ENCODE data around the gene GPR153. TPM values are rescaled to one million over a fixed set of nuclear protein-coding genes. Genes with fewer than 3 reads are reported as not detected.

Gene GPR153
- total RNA-seq, 3 donors from 2014 or later = 20.2 to 28.3 (median 20.4) TPM

DNA sequence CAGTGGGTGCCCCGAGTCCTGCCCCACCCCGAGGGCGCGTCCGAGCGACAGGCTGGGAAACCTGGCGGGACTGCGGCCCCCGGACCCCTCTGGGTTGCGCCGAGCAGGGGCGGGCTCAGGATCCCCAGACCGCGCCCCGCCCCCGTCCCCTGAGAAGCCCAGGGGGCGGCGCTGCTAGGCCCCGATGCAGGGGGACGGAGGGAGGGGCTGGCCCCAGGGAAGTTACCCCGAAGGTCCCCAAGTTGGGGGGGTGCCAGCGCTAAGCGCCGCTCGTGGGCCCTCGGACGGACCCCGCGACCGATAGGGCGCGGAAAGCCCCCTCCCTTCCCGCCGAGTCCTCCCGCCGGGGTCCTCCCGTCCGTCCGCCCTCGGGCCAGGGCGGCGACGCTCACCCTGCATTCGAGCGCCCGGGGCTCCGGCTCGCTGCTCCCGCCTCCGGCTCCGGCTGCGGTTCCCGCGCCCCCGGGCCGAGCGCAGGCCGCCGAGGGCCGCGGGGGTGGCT, 414 bp downstream of the GPR153 start:
- TF ChIP-seq, protein P1, sequence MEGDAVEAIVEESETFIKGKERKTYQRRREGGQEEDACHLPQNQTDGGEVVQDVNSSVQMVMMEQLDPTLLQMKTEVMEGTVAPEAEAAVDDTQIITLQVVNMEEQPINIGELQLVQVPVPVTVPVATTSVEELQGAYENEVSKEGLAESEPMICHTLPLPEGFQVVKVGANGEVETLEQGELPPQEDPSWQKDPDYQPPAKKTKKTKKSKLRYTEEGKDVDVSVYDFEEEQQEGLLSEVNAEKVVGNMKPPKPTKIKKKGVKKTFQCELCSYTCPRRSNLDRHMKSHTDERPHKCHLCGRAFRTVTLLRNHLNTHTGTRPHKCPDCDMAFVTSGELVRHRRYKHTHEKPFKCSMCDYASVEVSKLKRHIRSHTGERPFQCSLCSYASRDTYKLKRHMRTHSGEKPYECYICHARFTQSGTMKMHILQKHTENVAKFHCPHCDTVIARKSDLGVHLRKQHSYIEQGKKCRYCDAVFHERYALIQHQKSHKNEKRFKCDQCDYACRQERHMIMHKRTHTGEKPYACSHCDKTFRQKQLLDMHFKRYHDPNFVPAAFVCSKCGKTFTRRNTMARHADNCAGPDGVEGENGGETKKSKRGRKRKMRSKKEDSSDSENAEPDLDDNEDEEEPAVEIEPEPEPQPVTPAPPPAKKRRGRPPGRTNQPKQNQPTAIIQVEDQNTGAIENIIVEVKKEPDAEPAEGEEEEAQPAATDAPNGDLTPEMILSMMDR (IDR thresholded peaks at IDR 0.05) = no peak
- Histone ChIP-seq H3K4me3 (peak overlapping the region; percentile 32), H3K36me3 (ENCODE audit: low read depth) (no peaks in the 10 kb centered on the region), H3K9me3 (no peaks in the 10 kb centered on the region), H3K4me1 (ENCODE audit: low read depth) (peaks cover 16% of the 10 kb centered on the region)
- ATAC-seq (peak; percentile 7), DNase-seq (peak in 1 of 3 donors; percentile 33)
- intact Hi-C loops (cut with DNase I, micrococcal nuclease) = no loop called here

DNA sequence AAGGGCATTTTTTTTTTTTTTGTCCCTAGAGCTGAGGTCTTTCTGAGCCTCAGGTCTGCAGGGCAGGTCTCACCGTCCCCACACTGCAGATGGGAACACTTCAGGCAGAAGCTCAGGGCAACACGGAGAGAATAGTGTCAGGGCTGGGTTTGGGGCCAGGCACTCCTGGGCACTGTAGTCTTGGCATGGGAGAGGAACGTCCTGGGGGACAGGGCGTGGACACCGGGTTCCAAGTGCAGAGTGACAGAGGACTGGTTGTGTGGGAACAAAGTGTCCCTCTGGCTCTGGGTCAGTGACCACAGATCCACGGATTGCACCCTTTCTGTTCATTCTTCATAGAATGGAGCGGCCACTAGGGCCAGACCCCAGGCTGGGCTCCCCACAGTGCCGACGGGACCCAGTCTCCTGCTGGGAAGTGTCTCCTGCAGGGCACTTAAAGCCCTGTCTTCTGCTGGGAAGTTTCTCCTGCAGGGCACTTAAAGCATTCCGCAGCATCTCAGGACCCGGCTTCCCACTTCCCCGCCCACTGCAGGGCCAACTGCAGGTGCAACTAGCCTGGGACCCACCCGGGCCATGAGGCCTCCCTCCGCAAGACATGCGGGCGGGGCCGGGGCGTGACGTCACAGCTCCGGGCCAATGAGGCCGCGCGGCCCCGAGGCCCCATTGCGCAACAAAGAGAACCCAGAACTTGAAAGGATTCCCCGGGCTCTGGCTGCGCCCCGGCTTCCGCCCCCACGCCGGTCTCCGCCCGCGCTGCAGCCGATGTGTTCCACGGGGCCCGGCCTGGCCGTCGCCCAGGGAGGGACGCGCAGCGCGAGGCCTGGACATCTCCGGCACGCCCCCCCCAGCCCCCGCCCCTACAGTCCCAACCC, 1.2 kb downstream of the GPR153 start:
- Histone ChIP-seq H3K4me3 (peak overlapping the region; percentile 32), H3K36me3 (ENCODE audit: low read depth) (no peaks in the 10 kb centered on the region), H3K4me1 (ENCODE audit: low read depth) (peaks cover 16% of the 10 kb centered on the region), H3K9me3 (no peaks in the 10 kb centered on the region)
- intact Hi-C loops (cut with DNase I, micrococcal nuclease) = no loop called here
- ATAC-seq (peak; percentile 75), DNase-seq (peak; percentile 87 to 88 (median 87))
- TF ChIP-seq, protein P1 (IDR thresholded peaks at IDR 0.05) = no peak

DNA sequence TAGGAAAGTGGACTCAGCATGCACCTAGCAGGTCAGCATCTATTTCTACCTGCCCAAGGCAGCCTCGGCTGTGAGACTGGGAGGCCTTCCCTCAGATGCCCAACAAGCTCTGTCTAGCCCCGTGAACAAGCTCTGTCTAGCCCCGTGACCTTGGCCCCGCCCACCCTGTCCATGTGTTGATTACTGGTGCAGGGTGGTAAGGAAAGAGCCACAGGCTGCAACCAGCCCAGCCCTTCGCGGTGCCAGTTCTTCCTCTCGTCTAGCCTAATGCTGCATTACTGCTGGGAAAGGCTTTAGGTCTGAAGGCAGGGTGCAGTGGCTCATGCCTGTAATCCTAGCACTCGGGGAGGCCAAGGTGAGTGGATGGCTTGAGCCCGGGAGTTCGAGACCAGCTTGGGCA, 2.2 kb downstream of the GPR153 start:
- DNase-seq = peak in 2 of 3 donors; percentile 66 to 70
- ATAC-seq = peak; percentile 19
- Histone ChIP-seq H3K4me3 (no peak overlapping the region), H3K4me1 (ENCODE audit: low read depth) (peaks cover 16% of the 10 kb centered on the region), H3K9me3 (no peaks in the 10 kb centered on the region), H3K36me3 (ENCODE audit: low read depth) (no peaks in the 10 kb centered on the region)
- intact Hi-C loops (cut with DNase I, micrococcal nuclease) = no loop called here
- TF ChIP-seq, protein P1 (IDR thresholded peaks at IDR 0.05) = no peak

DNA sequence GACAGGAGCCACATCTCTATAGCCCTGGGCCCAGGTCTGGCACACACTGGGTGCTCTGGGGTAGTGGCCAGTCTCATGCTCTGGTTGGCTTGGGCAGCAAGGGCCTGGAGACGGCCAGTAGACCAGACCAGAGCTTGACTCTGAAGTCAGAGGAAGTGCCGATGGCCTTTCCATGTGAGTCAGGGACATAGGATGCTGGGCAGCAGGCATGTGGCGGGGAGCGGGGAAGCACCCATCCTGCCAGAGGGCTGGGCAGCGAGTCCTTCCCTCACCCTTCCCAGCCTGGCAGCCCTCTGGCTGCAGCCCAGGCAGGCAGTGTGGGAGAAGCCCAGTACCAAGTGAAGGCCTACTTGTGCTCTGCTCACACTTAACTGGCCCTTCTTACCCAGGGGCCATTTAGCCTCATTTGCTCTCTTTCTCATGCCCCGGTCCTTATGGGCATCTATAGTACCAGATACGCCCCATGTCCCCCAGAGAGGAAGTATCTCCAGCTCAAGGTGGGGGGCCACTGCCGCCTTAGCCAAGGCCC, 3.3 kb downstream of the GPR153 start:
- TF ChIP-seq, protein P1 (IDR thresholded peaks at IDR 0.05) = no peak
- Histone ChIP-seq H3K4me1 (ENCODE audit: low read depth) (peaks cover 16% of the 10 kb centered on the region), H3K9me3 (no peaks in the 10 kb centered on the region), H3K36me3 (ENCODE audit: low read depth) (no peaks in the 10 kb centered on the region), H3K4me3 (no peak overlapping the region)
- intact Hi-C loops (cut with DNase I, micrococcal nuclease) = no loop called here
- DNase-seq (no peak), ATAC-seq (no peak)

DNA sequence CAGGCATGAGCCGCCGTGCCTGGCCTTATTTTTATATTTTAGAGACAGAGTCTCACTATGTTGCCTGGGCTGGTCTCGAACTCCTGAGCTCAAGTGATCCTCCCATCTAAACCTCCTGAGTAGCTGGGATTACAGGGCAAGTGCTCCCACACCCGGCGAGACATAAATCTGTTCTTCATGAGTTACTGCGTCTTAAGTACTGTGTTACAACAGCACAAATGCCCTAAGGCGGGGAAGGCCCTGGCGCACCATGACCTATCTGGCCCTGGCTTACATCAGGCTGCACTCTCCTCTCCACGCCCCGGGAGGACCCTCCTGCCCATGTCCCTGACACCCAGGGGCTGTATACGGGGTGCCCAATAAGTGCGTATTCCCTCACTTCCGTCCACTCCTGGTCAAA, 4.3 kb downstream of the GPR153 start:
- no peak for ATAC-seq
- TF ChIP-seq, protein P1 (IDR thresholded peaks at IDR 0.05) = no peak
- Histone ChIP-seq H3K36me3 (ENCODE audit: low read depth) (no peaks in the 10 kb centered on the region), H3K4me3 (no peak overlapping the region), H3K4me1 (ENCODE audit: low read depth) (peaks cover 16% of the 10 kb centered on the region), H3K9me3 (no peaks in the 10 kb centered on the region)
- DNase-seq = no peak
- intact Hi-C loops (cut with DNase I, micrococcal nuclease) = no loop called here

Measured in mucosa of descending colon (tissue), 3 donors.